IgD-negative memory B cell (primary cell): ENCODE results near the gene TDRD9. TPM values are rescaled to one million over a fixed set of nuclear protein-coding genes. Genes with fewer than 3 reads are reported as not detected.

Source experiments
- H3K27ac Mint-ChIP-seq, 3 donors: one replicate each; pipeline ENCODE4 v1.8.0; 2020 to 2022; ENCODE audit warnings: mild to moderate bottlenecking in 3 of 3, mixed read lengths in 3 of 3, moderate library complexity in 1 of 3
- H3K27me3 Mint-ChIP-seq: one replicate; pipeline ENCODE4 v1.8.0; 2021; ENCODE audit warnings: mixed read lengths
- H3K36me3 Mint-ChIP-seq: one replicate; pipeline ENCODE4 v1.8.0; 2020; ENCODE audit warnings: mild to moderate bottlenecking, mixed read lengths
- H3K4me1 Mint-ChIP-seq, 3 donors: one replicate each; pipeline ENCODE4 v1.8.0; 2020 to 2022; ENCODE audit warnings: mixed read lengths in 3 of 3, mild to moderate bottlenecking in 1 of 3
- H3K4me3 Mint-ChIP-seq, 4 donors: one replicate each; pipeline ENCODE4 v1.8.0; 2020 to 2022; ENCODE audit warnings: mild to moderate bottlenecking in 4 of 4, mixed read lengths in 4 of 4, moderate library complexity in 3 of 4
- H3K9me3 Mint-ChIP-seq, 3 donors: one replicate each; pipeline ENCODE4 v1.8.0; 2020 to 2021; ENCODE audit warnings: mixed read lengths in 3 of 3, mild to moderate bottlenecking in 1 of 3
- polyA plus RNA-seq: library from polyadenylated mRNA; unstranded; fragments of 300-500 nt; fragmentation: Illumina TruSeq; gene quantifications from one replicate; pipeline ENCODE4 v1.2.3, GENCODE V29; 2021

TDRD9 gene, protein sequence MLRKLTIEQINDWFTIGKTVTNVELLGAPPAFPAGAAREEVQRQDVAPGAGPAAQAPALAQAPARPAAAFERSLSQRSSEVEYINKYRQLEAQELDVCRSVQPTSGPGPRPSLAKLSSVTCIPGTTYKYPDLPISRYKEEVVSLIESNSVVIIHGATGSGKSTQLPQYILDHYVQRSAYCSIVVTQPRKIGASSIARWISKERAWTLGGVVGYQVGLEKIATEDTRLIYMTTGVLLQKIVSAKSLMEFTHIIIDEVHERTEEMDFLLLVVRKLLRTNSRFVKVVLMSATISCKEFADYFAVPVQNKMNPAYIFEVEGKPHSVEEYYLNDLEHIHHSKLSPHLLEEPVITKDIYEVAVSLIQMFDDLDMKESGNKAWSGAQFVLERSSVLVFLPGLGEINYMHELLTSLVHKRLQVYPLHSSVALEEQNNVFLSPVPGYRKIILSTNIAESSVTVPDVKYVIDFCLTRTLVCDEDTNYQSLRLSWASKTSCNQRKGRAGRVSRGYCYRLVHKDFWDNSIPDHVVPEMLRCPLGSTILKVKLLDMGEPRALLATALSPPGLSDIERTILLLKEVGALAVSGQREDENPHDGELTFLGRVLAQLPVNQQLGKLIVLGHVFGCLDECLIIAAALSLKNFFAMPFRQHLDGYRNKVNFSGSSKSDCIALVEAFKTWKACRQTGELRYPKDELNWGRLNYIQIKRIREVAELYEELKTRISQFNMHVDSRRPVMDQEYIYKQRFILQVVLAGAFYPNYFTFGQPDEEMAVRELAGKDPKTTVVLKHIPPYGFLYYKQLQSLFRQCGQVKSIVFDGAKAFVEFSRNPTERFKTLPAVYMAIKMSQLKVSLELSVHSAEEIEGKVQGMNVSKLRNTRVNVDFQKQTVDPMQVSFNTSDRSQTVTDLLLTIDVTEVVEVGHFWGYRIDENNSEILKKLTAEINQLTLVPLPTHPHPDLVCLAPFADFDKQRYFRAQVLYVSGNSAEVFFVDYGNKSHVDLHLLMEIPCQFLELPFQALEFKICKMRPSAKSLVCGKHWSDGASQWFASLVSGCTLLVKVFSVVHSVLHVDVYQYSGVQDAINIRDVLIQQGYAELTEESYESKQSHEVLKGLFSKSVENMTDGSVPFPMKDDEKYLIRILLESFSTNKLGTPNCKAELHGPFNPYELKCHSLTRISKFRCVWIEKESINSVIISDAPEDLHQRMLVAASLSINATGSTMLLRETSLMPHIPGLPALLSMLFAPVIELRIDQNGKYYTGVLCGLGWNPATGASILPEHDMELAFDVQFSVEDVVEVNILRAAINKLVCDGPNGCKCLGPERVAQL (N-terminal part only)
- 2.0 TPM for polyA plus RNA-seq

GRCh38 chr14:103928011-103928890, at the start of gene TDRD9:
Gene TDRD9, plus strand, starts transcription at chr14:103928456. Its CDS starts 54 bp downstream, at chr14:103928510.
- Mint-ChIP-seq H3K4me3 (peak within 1 kb of the TSS in 2 of 4 donors; percentile 32 to 57), H3K27me3 (no peaks in the 10 kb centered on the region), H3K36me3 (peaks cover 2% of the 10 kb centered on the region), H3K4me1 (peaks cover 0 to 6% (median 4%) of the 10 kb centered on the region in 3 donors), H3K9me3 (peaks cover 0 to 2% (median 0%) of the 10 kb centered on the region in 3 donors), H3K27ac (no peak within 1 kb of the TSS)

- H3K36me3 Mint-ChIP-seq, result no peaks in the 10 kb centered on the region
- H3K27ac Mint-ChIP-seq, result peak overlapping the region in 1 of 3 donors; percentile 80
- peaks cover 0 to 5% (median 5%) of the 10 kb centered on the region in 3 donors for H3K4me1 Mint-ChIP-seq
- peak overlapping the region in 2 of 4 donors; percentile 25 to 43 for H3K4me3 Mint-ChIP-seq
- peaks cover 6% of the 10 kb centered on the region for H3K27me3 Mint-ChIP-seq
- no peaks in the 10 kb centered on the region for H3K9me3 Mint-ChIP-seq
These were observed 49.1 kb upstream of the TDRD9 start for GRCh38 chr14:103879118-103879569.

GRCh38 chr14:103879570-103880347, 48.5 kb upstream of the TDRD9 start:
- H3K9me3 Mint-ChIP-seq, result no peaks in the 10 kb centered on the region
- H3K36me3 Mint-ChIP-seq, result no peaks in the 10 kb centered on the region
- peaks cover 0 to 5% (median 4%) of the 10 kb centered on the region in 3 donors for H3K4me1 Mint-ChIP-seq
- peak overlapping the region in 1 of 3 donors; percentile 80 for H3K27ac Mint-ChIP-seq
- H3K27me3 Mint-ChIP-seq, result peaks cover 6% of the 10 kb centered on the region
- H3K4me3 Mint-ChIP-seq, result peak overlapping the region; percentile 45 to 90 (median 76)

- Mint-ChIP-seq H3K36me3 (no peaks in the 10 kb centered on the region), H3K4me3 (peak overlapping the region; percentile 45 to 90 (median 80)), H3K27me3 (peaks cover 6% of the 10 kb centered on the region), H3K4me1 (peaks cover 0 to 5% (median 3%) of the 10 kb centered on the region in 3 donors), H3K27ac (no peak overlapping the region), H3K9me3 (no peaks in the 10 kb centered on the region)
These were observed 47.6 kb upstream of the TDRD9 start for GRCh38 chr14:103880348-103881267.

- Mint-ChIP-seq H3K9me3 (no peaks in the 10 kb centered on the region), H3K36me3 (no peaks in the 10 kb centered on the region), H3K4me1 (peaks cover 0 to 5% (median 3%) of the 10 kb centered on the region in 3 donors), H3K4me3 (peak overlapping the region in 1 of 4 donors; percentile 89), H3K27me3 (peaks cover 6% of the 10 kb centered on the region), H3K27ac (no peak overlapping the region)
These were observed 46.7 kb upstream of the TDRD9 start for GRCh38 chr14:103881268-103882201.

GRCh38 chr14:103882503-103883262, 45.6 kb upstream of the TDRD9 start:
- Mint-ChIP-seq H3K27ac (no peak overlapping the region), H3K4me1 (peaks cover 0 to 4% (median 3%) of the 10 kb centered on the region in 3 donors), H3K36me3 (no peaks in the 10 kb centered on the region), H3K4me3 (no peak overlapping the region), H3K9me3 (no peaks in the 10 kb centered on the region), H3K27me3 (peaks cover 6% of the 10 kb centered on the region)

GRCh38 chr14:103883263-103883523, 45.1 kb upstream of the TDRD9 start:
- Mint-ChIP-seq H3K9me3 (no peaks in the 10 kb centered on the region), H3K27ac (no peak overlapping the region), H3K4me3 (no peak overlapping the region), H3K36me3 (no peaks in the 10 kb centered on the region), H3K27me3 (peaks cover 6% of the 10 kb centered on the region), H3K4me1 (peaks cover 0 to 4% (median 3%) of the 10 kb centered on the region in 3 donors)

DNA sequence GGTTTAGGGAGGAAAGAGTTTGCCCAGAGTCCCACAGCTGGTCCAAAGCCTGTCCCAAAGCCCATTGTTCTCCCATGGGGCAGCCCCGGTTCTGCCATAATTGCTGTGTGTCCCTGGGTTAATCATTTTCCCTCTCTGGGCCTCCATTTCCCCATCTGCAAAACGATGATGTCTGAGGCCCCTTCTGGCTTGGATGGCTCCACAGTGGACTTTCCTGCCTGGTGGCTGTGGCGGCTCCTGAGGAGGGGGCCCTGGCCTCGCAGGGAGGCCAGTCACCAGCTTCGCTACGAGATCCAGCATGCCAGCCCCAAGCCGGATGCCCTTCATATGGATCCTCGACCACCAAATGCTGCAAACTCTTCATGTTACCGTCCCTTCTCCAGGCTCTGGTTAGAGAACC, 43.4 kb upstream of the TDRD9 start:
- H3K27ac Mint-ChIP-seq, result no peak overlapping the region
- no peak overlapping the region for H3K4me3 Mint-ChIP-seq
- peaks cover 0 to 4% (median 0%) of the 10 kb centered on the region in 3 donors for H3K4me1 Mint-ChIP-seq
- peaks cover 6% of the 10 kb centered on the region for H3K27me3 Mint-ChIP-seq
- no peaks in the 10 kb centered on the region for H3K36me3 Mint-ChIP-seq
- H3K9me3 Mint-ChIP-seq, result no peaks in the 10 kb centered on the region

GRCh38 chr14:103885509-103885932, 42.7 kb upstream of the TDRD9 start:
- Mint-ChIP-seq H3K9me3 (no peaks in the 10 kb centered on the region), H3K4me1 (peaks cover 0 to 4% (median 0%) of the 10 kb centered on the region in 3 donors), H3K27ac (peak overlapping the region in 1 of 3 donors; percentile 73), H3K36me3 (no peaks in the 10 kb centered on the region), H3K27me3 (peaks cover 3% of the 10 kb centered on the region), H3K4me3 (no peak overlapping the region)

GRCh38 chr14:103886304-103887169, 41.7 kb upstream of the TDRD9 start:
- H3K4me3 Mint-ChIP-seq, result no peak overlapping the region
- H3K27ac Mint-ChIP-seq, result no peak overlapping the region

More at GRCh38 chr14:103886304-103887169, 41.7 kb upstream of the TDRD9 start:
- H3K9me3 Mint-ChIP-seq, result no peaks in the 10 kb centered on the region
- H3K27me3 Mint-ChIP-seq, result no peaks in the 10 kb centered on the region
- no peaks in the 10 kb centered on the region for H3K36me3 Mint-ChIP-seq
- no peaks in the 10 kb centered on the region for H3K4me1 Mint-ChIP-seq
